ENCODE results near the gene SNN.

Gene SNN

GRCh38 chr16:11699234-11699894, 31.1 kb downstream of the SNN start:
- no peak for DNase-seq (ENCODE audit: low read depth)

GRCh38 chr16:11700264-11701029, 32.2 kb downstream of the SNN start:
- DNase-seq (ENCODE audit: low read depth) = no peak

- DNase-seq (ENCODE audit: low read depth) = no peak
These were observed 37.2 kb downstream of the SNN start for GRCh38 chr16:11705311-11706025.

- DNase-seq (ENCODE audit: low read depth) = no peak
These were observed 38.0 kb downstream of the SNN start for GRCh38 chr16:11706180-11706742.

GRCh38 chr16:11707679-11708197, 39.5 kb downstream of the SNN start:
- no peak for DNase-seq (ENCODE audit: low read depth)

- DNase-seq (ENCODE audit: low read depth) = peak; percentile 7
These were observed 40.2 kb downstream of the SNN start for GRCh38 chr16:11708421-11708820.

- no peak for DNase-seq (ENCODE audit: low read depth)
These were observed 43.4 kb downstream of the SNN start for GRCh38 chr16:11711662-11712061.

- no peak for DNase-seq (ENCODE audit: low read depth)
These were observed 43.9 kb downstream of the SNN start for GRCh38 chr16:11712122-11712521.

- DNase-seq (ENCODE audit: low read depth) = no peak
These were observed 47.1 kb downstream of the SNN start for GRCh38 chr16:11715246-11715947.

GRCh38 chr16:11716336-11716735, 48.1 kb downstream of the SNN start:
- no peak for DNase-seq (ENCODE audit: low read depth)

GRCh38 chr16:11717811-11718210, 49.6 kb downstream of the SNN start:
- DNase-seq (ENCODE audit: low read depth) = no peak

- no peak for DNase-seq (ENCODE audit: low read depth)
These were observed 50.9 kb downstream of the SNN start for GRCh38 chr16:11719171-11719570.

GRCh38 chr16:11719762-11720161, 51.5 kb downstream of the SNN start:
- no peak for DNase-seq (ENCODE audit: low read depth)

GRCh38 chr16:11721781-11722467, 53.7 kb downstream of the SNN start:
- no peak for DNase-seq (ENCODE audit: low read depth)

- no peak for DNase-seq (ENCODE audit: low read depth)
These were observed 54.2 kb downstream of the SNN start for GRCh38 chr16:11722468-11722808.

- no peak for DNase-seq (ENCODE audit: low read depth)
These were observed 57.2 kb downstream of the SNN start for GRCh38 chr16:11725457-11725856.

- no peak for DNase-seq (ENCODE audit: low read depth)
These were observed 57.8 kb downstream of the SNN start for GRCh38 chr16:11726008-11726407.

GRCh38 chr16:11727796-11728543, 59.7 kb downstream of the SNN start:
- DNase-seq (ENCODE audit: low read depth) = no peak

All from ELR (cell line).